ENCODE measurements around the gene DRC1. TPM values are rescaled to one million over a fixed set of nuclear protein-coding genes. Genes with fewer than 3 reads are reported as not detected.

Gene DRC1
- total and polyA plus RNA-seq, 2 of the 13 experiments (the other 11 are each of a cell fraction or from before 2014, with no cell fraction given): 0.07 TPM; not detected in 1

DNA sequence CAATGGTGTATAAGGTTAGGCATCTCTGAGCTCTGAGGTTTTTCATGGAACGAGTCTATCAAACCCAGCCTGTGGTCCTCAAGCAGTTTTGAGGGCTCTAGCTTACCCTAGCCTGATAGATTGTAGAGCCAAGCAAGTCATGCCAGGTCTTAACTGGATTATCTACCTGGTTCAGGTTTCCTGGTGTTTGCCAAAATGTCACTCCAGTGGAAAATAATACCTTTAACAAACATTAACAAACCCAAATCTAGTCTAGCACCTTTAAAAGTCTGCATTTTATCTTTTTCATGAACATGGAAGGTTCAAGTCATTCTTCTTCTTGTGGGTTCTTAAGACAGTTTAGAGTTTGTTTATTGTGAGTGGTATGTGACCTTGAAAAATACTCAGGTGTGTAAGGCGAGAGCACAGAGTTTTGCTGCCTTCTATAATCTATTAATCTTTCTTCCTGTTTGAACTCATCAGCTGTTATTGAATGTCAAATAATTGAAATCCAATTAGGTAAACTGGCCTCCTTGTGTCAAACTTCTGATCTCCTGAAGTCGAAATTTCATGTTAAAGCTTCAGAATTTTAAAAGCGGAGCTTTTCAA is 41.7 kb upstream of the DRC1 start (continued):
- TF ChIP-seq, protein P1, sequence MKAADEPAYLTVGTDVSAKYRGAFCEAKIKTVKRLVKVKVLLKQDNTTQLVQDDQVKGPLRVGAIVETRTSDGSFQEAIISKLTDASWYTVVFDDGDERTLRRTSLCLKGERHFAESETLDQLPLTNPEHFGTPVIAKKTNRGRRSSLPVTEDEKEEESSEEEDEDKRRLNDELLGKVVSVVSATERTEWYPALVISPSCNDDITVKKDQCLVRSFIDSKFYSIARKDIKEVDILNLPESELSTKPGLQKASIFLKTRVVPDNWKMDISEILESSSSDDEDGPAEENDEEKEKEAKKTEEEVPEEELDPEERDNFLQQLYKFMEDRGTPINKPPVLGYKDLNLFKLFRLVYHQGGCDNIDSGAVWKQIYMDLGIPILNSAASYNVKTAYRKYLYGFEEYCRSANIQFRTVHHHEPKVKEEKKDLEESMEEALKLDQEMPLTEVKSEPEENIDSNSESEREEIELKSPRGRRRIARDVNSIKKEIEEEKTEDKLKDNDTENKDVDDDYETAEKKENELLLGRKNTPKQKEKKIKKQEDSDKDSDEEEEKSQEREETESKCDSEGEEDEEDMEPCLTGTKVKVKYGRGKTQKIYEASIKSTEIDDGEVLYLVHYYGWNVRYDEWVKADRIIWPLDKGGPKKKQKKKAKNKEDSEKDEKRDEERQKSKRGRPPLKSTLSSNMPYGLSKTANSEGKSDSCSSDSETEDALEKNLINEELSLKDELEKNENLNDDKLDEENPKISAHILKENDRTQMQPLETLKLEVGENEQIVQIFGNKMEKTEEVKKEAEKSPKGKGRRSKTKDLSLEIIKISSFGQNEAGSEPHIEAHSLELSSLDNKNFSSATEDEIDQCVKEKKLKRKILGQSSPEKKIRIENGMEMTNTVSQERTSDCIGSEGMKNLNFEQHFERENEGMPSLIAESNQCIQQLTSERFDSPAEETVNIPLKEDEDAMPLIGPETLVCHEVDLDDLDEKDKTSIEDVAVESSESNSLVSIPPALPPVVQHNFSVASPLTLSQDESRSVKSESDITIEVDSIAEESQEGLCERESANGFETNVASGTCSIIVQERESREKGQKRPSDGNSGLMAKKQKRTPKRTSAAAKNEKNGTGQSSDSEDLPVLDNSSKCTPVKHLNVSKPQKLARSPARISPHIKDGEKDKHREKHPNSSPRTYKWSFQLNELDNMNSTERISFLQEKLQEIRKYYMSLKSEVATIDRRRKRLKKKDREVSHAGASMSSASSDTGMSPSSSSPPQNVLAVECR (CRISPR knock-in tag; IDR thresholded peaks at IDR 0.05; ENCODE audit: borderline replicate concordance): no peak
- TF ChIP-seq, protein P2, sequence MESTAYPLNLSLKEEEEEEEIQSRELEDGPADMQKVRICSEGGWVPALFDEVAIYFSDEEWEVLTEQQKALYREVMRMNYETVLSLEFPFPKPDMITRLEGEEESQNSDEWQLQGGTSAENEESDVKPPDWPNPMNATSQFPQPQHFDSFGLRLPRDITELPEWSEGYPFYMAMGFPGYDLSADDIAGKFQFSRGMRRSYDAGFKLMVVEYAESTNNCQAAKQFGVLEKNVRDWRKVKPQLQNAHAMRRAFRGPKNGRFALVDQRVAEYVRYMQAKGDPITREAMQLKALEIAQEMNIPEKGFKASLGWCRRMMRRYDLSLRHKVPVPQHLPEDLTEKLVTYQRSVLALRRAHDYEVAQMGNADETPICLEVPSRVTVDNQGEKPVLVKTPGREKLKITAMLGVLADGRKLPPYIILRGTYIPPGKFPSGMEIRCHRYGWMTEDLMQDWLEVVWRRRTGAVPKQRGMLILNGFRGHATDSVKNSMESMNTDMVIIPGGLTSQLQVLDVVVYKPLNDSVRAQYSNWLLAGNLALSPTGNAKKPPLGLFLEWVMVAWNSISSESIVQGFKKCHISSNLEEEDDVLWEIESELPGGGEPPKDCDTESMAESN (CRISPR knock-in tag; conservative IDR thresholded peaks at IDR 0.05): no peak
- TF ChIP-seq, protein P3, sequence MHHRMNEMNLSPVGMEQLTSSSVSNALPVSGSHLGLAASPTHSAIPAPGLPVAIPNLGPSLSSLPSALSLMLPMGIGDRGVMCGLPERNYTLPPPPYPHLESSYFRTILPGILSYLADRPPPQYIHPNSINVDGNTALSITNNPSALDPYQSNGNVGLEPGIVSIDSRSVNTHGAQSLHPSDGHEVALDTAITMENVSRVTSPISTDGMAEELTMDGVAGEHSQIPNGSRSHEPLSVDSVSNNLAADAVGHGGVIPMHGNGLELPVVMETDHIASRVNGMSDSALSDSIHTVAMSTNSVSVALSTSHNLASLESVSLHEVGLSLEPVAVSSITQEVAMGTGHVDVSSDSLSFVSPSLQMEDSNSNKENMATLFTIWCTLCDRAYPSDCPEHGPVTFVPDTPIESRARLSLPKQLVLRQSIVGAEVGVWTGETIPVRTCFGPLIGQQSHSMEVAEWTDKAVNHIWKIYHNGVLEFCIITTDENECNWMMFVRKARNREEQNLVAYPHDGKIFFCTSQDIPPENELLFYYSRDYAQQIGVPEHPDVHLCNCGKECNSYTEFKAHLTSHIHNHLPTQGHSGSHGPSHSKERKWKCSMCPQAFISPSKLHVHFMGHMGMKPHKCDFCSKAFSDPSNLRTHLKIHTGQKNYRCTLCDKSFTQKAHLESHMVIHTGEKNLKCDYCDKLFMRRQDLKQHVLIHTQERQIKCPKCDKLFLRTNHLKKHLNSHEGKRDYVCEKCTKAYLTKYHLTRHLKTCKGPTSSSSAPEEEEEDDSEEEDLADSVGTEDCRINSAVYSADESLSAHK (CRISPR knock-in tag; IDR thresholded peaks at IDR 0.05; ENCODE audit: borderline replicate concordance): no peak
- TF ChIP-seq SIX4 (CRISPR knock-in tag; IDR thresholded peaks at IDR 0.05) (no peak), ZNF660 (CRISPR knock-in tag; IDR thresholded peaks at IDR 0.05; ENCODE audit: borderline replicate concordance, low read depth) (no peak), ZNF557 (CRISPR knock-in tag; IDR thresholded peaks at IDR 0.05) (no peak), RARA (CRISPR knock-in tag; IDR thresholded peaks at IDR 0.05) (no peak), MXI1 (IDR thresholded peaks at IDR 0.05; ENCODE audit: borderline replicate concordance, low read depth, low read length) (no peak)
